DOHH2 (cell line): ENCODE measurements around the gene DERA.

Experiments used
- H3F3A ChIP-seq: fragments of 200-600 bp; sonication (generic), shearing (Covaris generic); 2 replicates; pipeline ENCODE4 v1.6.0; 2016; ENCODE audit warnings: antibody characterized with exemption, mild to moderate bottlenecking; ENCODE audit not compliant: control insufficient read depth, insufficient read depth
- H3K27ac ChIP-seq: fragments of 200-600 bp; sonication (generic); 2 replicates; pipeline ENCODE4 v1.5.1; 2014; ENCODE audit warnings: low read depth, mild to moderate bottlenecking, low read length, moderate library complexity
- H3K27me3 ChIP-seq: fragments of 200-600 bp; sonication (generic); 2 replicates; pipeline ENCODE4 v1.6.1; 2014; ENCODE audit warnings: mild to moderate bottlenecking, low read length, mixed read lengths; ENCODE audit not compliant: control insufficient read depth
- H3K36me3 ChIP-seq: fragments of 200-600 bp; sonication (generic); 2 replicates; pipeline ENCODE4 v1.6.1; 2014; ENCODE audit warnings: mild to moderate bottlenecking, low read length, moderate library complexity, mixed read lengths; ENCODE audit not compliant: control insufficient read depth
- H3K4me1 ChIP-seq: fragments of 200-600 bp; sonication (generic); 2 replicates; pipeline ENCODE4 v1.6.1; 2014; ENCODE audit warnings: mild to moderate bottlenecking, low read length, mixed read lengths; ENCODE audit not compliant: control insufficient read depth
- H3K4me2 ChIP-seq: fragments of 200-600 bp; sonication (generic); 2 replicates; pipeline ENCODE4 v1.6.0; 2014; ENCODE audit warnings: mild to moderate bottlenecking, low read length, moderate library complexity
- H3K4me3 ChIP-seq: fragments of 200-600 bp; sonication (generic); 2 replicates; pipeline ENCODE4 v1.5.1; 2014; ENCODE audit warnings: mild to moderate bottlenecking, low read length, mixed read lengths
- H3K79me2 ChIP-seq: fragments of 200-600 bp; sonication (generic); 2 replicates; pipeline ENCODE4 v1.6.1; 2014; ENCODE audit warnings: mild to moderate bottlenecking, low read length, mixed read lengths; ENCODE audit not compliant: control insufficient read depth
- H3K9me2 ChIP-seq: fragments of 200-600 bp; sonication (generic); replicated peaks from 2 replicates; pipeline ENCODE4 v1.6.1; 2014; ENCODE audit warnings: mild to moderate bottlenecking, low read length, mixed read lengths; ENCODE audit not compliant: control insufficient read depth
- H3K9me3 ChIP-seq: fragments of 200-600 bp; sonication (generic); 2 replicates; pipeline ENCODE4 v1.6.1; 2014; ENCODE audit warnings: antibody characterized with exemption, low read length, mixed read lengths; ENCODE audit not compliant: control insufficient read depth, insufficient read depth
- H4K20me1 ChIP-seq: fragments of 200-600 bp; sonication (generic); 2 replicates; pipeline ENCODE4 v1.6.0; 2014; ENCODE audit warnings: low read depth, mild to moderate bottlenecking, antibody characterized with exemption, low read length, moderate library complexity; ENCODE audit not compliant: control insufficient read depth, insufficient read depth
- EZH2phosphoT487 ChIP-seq: fragments of 200-600 bp; sonication (generic); IDR thresholded peaks from 2 replicates; pipeline ENCODE4 v1.6.1; 2017; ENCODE audit warnings: borderline replicate concordance, mild to moderate bottlenecking, antibody characterized with exemption, low read length, moderate library complexity, mixed read lengths
- TF ChIP-seq, protein P1 (sequence below): fragments of 200-600 bp; sonication (generic); IDR thresholded peaks from one replicate; pipeline ENCODE4 v1.5.1; 2014; ENCODE audit warnings: antibody characterized with exemption, mild to moderate bottlenecking, low read depth, low read length; ENCODE audit not compliant: poor library complexity, severe bottlenecking

Gene DERA

DNA sequence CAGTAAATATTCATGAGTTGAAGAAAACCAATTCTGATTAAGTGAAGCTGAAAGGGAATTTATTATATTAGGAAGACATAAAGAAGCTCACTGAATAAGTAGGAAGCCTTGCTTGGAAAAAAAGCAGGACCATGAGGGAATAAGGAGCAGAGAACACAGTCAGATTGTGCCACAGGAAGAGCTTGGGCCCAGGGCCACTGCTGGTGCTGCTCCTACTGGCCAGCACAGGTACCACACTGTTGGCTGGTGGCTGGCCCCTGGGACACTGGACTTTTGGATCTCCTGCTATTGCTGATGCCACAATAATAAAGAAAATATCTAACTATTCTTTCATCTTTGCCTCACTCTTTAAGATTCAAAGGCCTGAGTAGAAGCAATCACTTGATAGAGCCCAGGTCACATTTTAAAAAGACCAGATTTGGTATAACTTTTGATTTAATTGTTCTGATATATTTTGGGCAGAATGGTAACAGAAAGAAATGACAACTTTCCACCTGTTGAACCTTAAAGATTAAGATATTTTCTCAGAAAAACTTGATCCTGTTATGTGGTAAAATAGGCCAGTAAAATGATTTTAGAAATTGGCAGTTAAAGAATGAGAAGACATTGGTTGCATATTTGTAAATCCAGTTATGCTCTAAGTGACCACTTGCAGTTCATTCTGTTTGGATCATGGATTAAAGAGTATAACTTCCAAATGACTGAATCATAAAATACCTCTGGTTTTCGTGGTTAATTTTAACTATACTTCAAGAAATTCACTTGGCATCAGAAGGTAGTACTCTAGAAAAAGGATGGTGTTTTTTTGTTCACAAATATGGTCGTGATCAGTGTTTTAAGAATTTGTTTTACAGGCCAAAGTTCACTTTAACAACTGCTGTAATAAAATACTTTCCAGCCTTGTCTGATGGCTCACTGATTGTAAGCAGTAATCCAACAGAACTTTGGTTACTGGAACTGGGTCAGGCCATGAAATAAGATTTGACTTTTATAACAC is 68.3 kb downstream of the DERA start:
- Histone ChIP-seq H3K79me2 (no peaks in the 10 kb centered on the region), H3K27me3 (no peaks in the 10 kb centered on the region), H3K27ac (no peak overlapping the region), H3K36me3 (peaks cover 16% of the 10 kb centered on the region), H4K20me1 (no peaks in the 10 kb centered on the region), H3F3A (peaks cover 2% of the 10 kb centered on the region), H3K4me2 (no peak overlapping the region), H3K4me3 (no peak overlapping the region), H3K9me3 (no peaks in the 10 kb centered on the region), H3K9me2 (no peaks in the 10 kb centered on the region), H3K4me1 (peaks cover 43% of the 10 kb centered on the region)
- TF ChIP-seq EZH2phosphoT487, result no peak
- TF ChIP-seq, protein P1, sequence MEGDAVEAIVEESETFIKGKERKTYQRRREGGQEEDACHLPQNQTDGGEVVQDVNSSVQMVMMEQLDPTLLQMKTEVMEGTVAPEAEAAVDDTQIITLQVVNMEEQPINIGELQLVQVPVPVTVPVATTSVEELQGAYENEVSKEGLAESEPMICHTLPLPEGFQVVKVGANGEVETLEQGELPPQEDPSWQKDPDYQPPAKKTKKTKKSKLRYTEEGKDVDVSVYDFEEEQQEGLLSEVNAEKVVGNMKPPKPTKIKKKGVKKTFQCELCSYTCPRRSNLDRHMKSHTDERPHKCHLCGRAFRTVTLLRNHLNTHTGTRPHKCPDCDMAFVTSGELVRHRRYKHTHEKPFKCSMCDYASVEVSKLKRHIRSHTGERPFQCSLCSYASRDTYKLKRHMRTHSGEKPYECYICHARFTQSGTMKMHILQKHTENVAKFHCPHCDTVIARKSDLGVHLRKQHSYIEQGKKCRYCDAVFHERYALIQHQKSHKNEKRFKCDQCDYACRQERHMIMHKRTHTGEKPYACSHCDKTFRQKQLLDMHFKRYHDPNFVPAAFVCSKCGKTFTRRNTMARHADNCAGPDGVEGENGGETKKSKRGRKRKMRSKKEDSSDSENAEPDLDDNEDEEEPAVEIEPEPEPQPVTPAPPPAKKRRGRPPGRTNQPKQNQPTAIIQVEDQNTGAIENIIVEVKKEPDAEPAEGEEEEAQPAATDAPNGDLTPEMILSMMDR, result peak; percentile 39

DNA sequence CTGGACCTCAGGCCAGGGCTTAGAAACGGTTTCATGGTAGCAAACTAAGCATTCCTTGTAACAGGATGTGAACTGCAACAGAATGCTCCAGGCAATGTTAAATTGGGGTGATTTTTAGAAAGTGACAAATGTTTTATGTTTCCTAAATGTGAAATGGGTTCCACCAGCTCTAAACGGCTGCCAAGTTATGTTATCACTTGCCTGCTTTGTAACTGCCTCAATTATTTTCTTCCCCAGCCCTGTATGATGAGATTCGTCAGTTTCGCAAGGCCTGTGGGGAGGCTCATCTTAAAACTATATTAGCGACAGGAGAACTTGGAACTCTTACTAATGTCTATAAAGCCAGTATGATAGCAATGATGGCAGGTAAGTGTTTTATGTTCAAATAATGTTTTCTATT is 70.9 kb downstream of the DERA start:
- no peak for TF ChIP-seq EZH2phosphoT487
- TF ChIP-seq, protein P1, result no peak
- Histone ChIP-seq H4K20me1 (no peaks in the 10 kb centered on the region), H3K36me3 (peaks cover 30% of the 10 kb centered on the region), H3K4me1 (peaks cover 70% of the 10 kb centered on the region), H3K9me2 (no peaks in the 10 kb centered on the region), H3K4me2 (no peak overlapping the region), H3K4me3 (no peak overlapping the region), H3K27ac (no peak overlapping the region), H3F3A (peaks cover 27% of the 10 kb centered on the region), H3K27me3 (no peaks in the 10 kb centered on the region), H3K9me3 (no peaks in the 10 kb centered on the region), H3K79me2 (peaks cover 19% of the 10 kb centered on the region)

DNA sequence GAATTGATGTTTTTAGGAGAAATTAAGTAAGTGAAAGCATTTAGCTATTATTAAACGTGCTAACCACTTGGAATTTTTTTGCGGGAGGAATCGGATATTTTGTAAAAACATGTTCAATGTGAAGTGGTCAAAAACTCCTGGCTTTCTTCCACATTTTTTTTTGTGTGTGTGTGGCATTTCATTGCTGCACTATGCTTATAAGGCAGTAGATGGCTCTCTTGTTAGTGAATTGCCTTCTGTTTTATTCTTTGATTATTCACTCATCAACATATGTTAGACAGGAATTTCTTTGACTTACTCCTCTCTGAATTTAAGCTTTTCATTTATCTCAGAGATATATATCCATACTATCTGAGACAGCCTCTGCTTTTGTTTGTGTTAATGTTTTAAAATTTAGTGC is 71.3 kb downstream of the DERA start:
- Histone ChIP-seq H3K36me3 (peaks cover 32% of the 10 kb centered on the region), H3K4me1 (peaks cover 74% of the 10 kb centered on the region), H3K4me3 (no peak overlapping the region), H3K27me3 (no peaks in the 10 kb centered on the region), H3K9me2 (no peaks in the 10 kb centered on the region), H3K79me2 (peaks cover 23% of the 10 kb centered on the region), H3F3A (peaks cover 27% of the 10 kb centered on the region), H3K9me3 (peaks cover 2% of the 10 kb centered on the region), H3K27ac (peak overlapping the region; percentile 97), H3K4me2 (no peak overlapping the region), H4K20me1 (no peaks in the 10 kb centered on the region)
- TF ChIP-seq, protein P1, result peak; percentile 63
- no peak for TF ChIP-seq EZH2phosphoT487
